A549 (cell line): ENCODE measurements around the gene B9D1.

Experiments used
- CBX8 ChIP-seq: fragments of 200-600 bp; sonication (generic); IDR thresholded peaks from 2 replicates; pipeline ENCODE4 v1.6.1; 2016
- ELK1 ChIP-seq: fragments of 150-350 bp; IDR thresholded peaks from 2 replicates; pipeline ENCODE4 v1.6.1; 2014; ENCODE audit warnings: low read depth, mild to moderate bottlenecking, low read length
- EP300 ChIP-seq, 2 experiments: fragments of >200 bp; sonication (Bioruptor Twin); formaldehyde crosslinking; IDR thresholded peaks; 2 replicates in 1 of 2; 3 replicates in 1 of 2; pipeline ENCODE4 v1.6.1; 2016 to 2017
- GATA3 ChIP-seq: IDR thresholded peaks from 2 replicates; pipeline ENCODE4 v1.6.1; 2012; ENCODE audit warnings: borderline replicate concordance
- HDAC2 ChIP-seq: fragments of 200-600 bp; sonication (generic); IDR thresholded peaks from 2 replicates; pipeline ENCODE4 v1.6.1; 2016
- JUN ChIP-seq, 2 experiments: fragments of >200 bp; sonication (Bioruptor Twin); formaldehyde crosslinking; IDR thresholded peaks; 2 replicates in 1 of 2; 3 replicates in 1 of 2; pipeline ENCODE4 v1.6.1; 2016 to 2017
- KDM1A ChIP-seq: fragments of 200-600 bp; sonication (generic); IDR thresholded peaks from 2 replicates; pipeline ENCODE4 v1.6.1; 2016; ENCODE audit warnings: low read depth, mild to moderate bottlenecking

- TF ChIP-seq HDAC2 (no peak), CBX8 (no peak), EP300 (IDR thresholded peaks at IDR 0.05) (no peak), GATA3 (no peak), KDM1A (no peak), ELK1 (no peak), JUN (IDR thresholded peaks at IDR 0.05) (no peak)
Measured at GRCh38 chr17:19335951-19336631, 26.4 kb downstream of the B9D1 start.
